HL-60 (cell line): ENCODE measurements around the gene DSG1.

Experiments used
- GABPA ChIP-seq: IDR thresholded peaks from 2 replicates; pipeline ENCODE4 v1.6.1; 2012; ENCODE audit warnings: low read depth
- POLR2AphosphoS5 ChIP-seq: IDR thresholded peaks from 2 replicates; pipeline ENCODE4 v1.6.1; 2012; ENCODE audit warnings: low read depth
- REST ChIP-seq: IDR thresholded peaks from 2 replicates; pipeline ENCODE4 v1.6.1; 2012; ENCODE audit warnings: low read depth; ENCODE audit not compliant: insufficient replicate concordance
- SPI1 ChIP-seq: IDR thresholded peaks from 2 replicates; pipeline ENCODE4 v1.6.1; 2012; ENCODE audit warnings: low read depth, mild to moderate bottlenecking, borderline replicate concordance
- TF ChIP-seq, protein P1 (sequence below): IDR thresholded peaks from one replicate; pipeline ENCODE4 v1.5.1; 2011; ENCODE audit warnings: low read length, control low read depth, inconsistent platforms; ENCODE audit not compliant: insufficient read depth

DNA sequence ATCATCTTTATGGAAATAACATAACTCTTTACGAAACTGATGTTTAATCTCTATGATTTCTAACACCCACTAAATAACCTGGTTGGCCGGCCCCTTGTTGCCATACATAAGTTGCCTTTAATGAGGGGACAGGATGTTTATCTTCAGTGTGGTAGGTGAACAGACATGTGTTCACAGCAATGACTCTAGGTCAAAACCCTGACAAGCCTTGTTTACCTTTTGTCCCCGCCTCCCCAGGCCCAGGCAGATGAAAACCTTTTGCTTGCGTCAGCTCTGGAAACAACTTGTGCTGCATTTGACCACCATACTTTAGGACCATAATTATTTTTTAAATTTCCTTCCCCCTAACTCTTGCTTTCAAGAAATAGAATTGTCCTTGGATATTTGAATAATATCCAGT lies 55.7 kb downstream of the DSG1 start:
- TF ChIP-seq POLR2AphosphoS5 (no peak), REST (no peak), SPI1 (no peak), GABPA (no peak)
- TF ChIP-seq, protein P1, sequence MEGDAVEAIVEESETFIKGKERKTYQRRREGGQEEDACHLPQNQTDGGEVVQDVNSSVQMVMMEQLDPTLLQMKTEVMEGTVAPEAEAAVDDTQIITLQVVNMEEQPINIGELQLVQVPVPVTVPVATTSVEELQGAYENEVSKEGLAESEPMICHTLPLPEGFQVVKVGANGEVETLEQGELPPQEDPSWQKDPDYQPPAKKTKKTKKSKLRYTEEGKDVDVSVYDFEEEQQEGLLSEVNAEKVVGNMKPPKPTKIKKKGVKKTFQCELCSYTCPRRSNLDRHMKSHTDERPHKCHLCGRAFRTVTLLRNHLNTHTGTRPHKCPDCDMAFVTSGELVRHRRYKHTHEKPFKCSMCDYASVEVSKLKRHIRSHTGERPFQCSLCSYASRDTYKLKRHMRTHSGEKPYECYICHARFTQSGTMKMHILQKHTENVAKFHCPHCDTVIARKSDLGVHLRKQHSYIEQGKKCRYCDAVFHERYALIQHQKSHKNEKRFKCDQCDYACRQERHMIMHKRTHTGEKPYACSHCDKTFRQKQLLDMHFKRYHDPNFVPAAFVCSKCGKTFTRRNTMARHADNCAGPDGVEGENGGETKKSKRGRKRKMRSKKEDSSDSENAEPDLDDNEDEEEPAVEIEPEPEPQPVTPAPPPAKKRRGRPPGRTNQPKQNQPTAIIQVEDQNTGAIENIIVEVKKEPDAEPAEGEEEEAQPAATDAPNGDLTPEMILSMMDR = no peak
